H1 (cell line): ENCODE data around the gene IQCC. TPM values are rescaled to one million over a fixed set of nuclear protein-coding genes. Genes with fewer than 3 reads are reported as not detected.

ENCODE experiments used
- CEBPB ChIP-seq: IDR thresholded peaks from 2 replicates; pipeline ENCODE4 v1.6.1; 2012; ENCODE audit warnings: low read depth, low read length
- CHD2 ChIP-seq: IDR thresholded peaks from 2 replicates; pipeline ENCODE4 v1.6.1; 2012; ENCODE audit warnings: low read length, improper control_type of control experiment
- CREB1 ChIP-seq: IDR thresholded peaks from 2 replicates; pipeline ENCODE4 v1.6.1; 2012; ENCODE audit warnings: inconsistent platforms
- EGR1 ChIP-seq: IDR thresholded peaks from 2 replicates; pipeline ENCODE4 v1.6.1; 2011; ENCODE audit warnings: low read depth, low read length, borderline replicate concordance
- EP300 ChIP-seq, 2 experiments: IDR thresholded peaks; 1 replicate in 1 of 2; 2 replicates in 1 of 2; pipeline ENCODE4 v1.6.1; 2011 to 2012; ENCODE audit warnings: low read depth in 2 of 2, low read length in 2 of 2, mild to moderate bottlenecking in 2 of 2, borderline replicate concordance in 1 of 2, inconsistent platforms in 1 of 2, moderate library complexity in 1 of 2
- GABPA ChIP-seq: IDR thresholded peaks from 2 replicates; pipeline ENCODE4 v1.6.1; 2011; ENCODE audit warnings: mild to moderate bottlenecking, low read length, moderate library complexity, borderline replicate concordance; ENCODE audit not compliant: insufficient read depth
- KDM4A ChIP-seq: IDR thresholded peaks from one replicate; pipeline ENCODE4 v1.7.1; 2012; ENCODE audit warnings: low read depth, mild to moderate bottlenecking, moderate library complexity, low read length, inconsistent platforms; ENCODE audit not compliant: severe bottlenecking
- KDM5A ChIP-seq: fragments of 200-600 bp; IDR thresholded peaks from 2 replicates; pipeline ENCODE4 v1.7.1; 2012; ENCODE audit warnings: mild to moderate bottlenecking, low read length, inconsistent platforms, mixed read lengths
- NRF1 ChIP-seq: IDR thresholded peaks from 2 replicates; pipeline ENCODE4 v1.6.1; 2011; ENCODE audit warnings: mild to moderate bottlenecking, low read depth, low read length, improper control_type of control experiment
- PHF8 ChIP-seq: fragments of 200-600 bp; sonication (generic); conservative IDR thresholded peaks from 2 replicates; pipeline ENCODE4 v1.7.1; 2012; ENCODE audit warnings: low read depth, mild to moderate bottlenecking, inconsistent platforms, low read length, moderate library complexity
- POLR2AphosphoS5 ChIP-seq: IDR thresholded peaks from 2 replicates; pipeline ENCODE4 v1.6.1; 2011; ENCODE audit warnings: low read depth, low read length
- RAD21 ChIP-seq, 2 experiments: IDR thresholded peaks in 1 of 2; conservative IDR thresholded peaks in 1 of 2; 2 replicates each; pipeline ENCODE4 v1.6.1; 2011; ENCODE audit warnings: low read depth in 2 of 2, low read length in 2 of 2, improper control_type of control experiment in 1 of 2, inconsistent platforms in 1 of 2, mild to moderate bottlenecking in 1 of 2, moderate library complexity in 1 of 2
- SAP30 ChIP-seq: fragments of 300-600 bp; sonication (generic); IDR thresholded peaks from 2 replicates; pipeline ENCODE4 v1.7.1; 2012; ENCODE audit warnings: low read length, moderate library complexity, mild to moderate bottlenecking, inconsistent platforms; ENCODE audit not compliant: insufficient read depth, insufficient replicate concordance
- SIN3A ChIP-seq, 2 experiments: IDR thresholded peaks in 1 of 2; conservative IDR thresholded peaks in 1 of 2; 2 replicates each; pipeline ENCODE4 v1.6.1; 2011 to 2012; ENCODE audit warnings: low read length in 2 of 2, improper control_type of control experiment in 1 of 2, low read depth in 1 of 2, mild to moderate bottlenecking in 1 of 2
- TAF7 ChIP-seq: optimal IDR thresholded peaks from 2 replicates; pipeline ENCODE3; 2011; ENCODE audit warnings: low read depth, mild to moderate bottlenecking, inconsistent platforms, low read length, moderate library complexity, borderline replicate concordance
- TBP ChIP-seq: IDR thresholded peaks from 2 replicates; pipeline ENCODE4 v1.6.1; 2011; ENCODE audit warnings: low read depth, low read length, improper control_type of control experiment
- TEAD4 ChIP-seq: IDR thresholded peaks from 2 replicates; pipeline ENCODE4 v1.6.1; 2012; ENCODE audit warnings: low read depth, low read length, inconsistent platforms, mixed read lengths
- YY1 ChIP-seq: IDR thresholded peaks from 2 replicates; pipeline ENCODE4 v1.6.1; 2011; ENCODE audit warnings: low read depth, mild to moderate bottlenecking, low read length
- polyA plus RNA-seq, 7 experiments: library from polyadenylated mRNA; depleted of rRNA in 3 of 7; stranded (reverse) in 5 of 7; unstranded in 2 of 7; fragments of >200 nt in 5 of 7; fragments of 200-250 nt in 2 of 7; gene quantifications; 1 replicate in 5 of 7; 2 replicates in 1 of 7; 4 replicates in 1 of 7; pipeline versions ENCODE4 v1.2.1 to v1.2.3, GENCODE V29; 2011 to 2013; ENCODE audit warnings: missing spikeins in 2 of 7, mixed read lengths in 2 of 7
- total RNA-seq: library from RNA; stranded (reverse); fragmentation: NEBNext Ultra II Directional; extraction: Animal tissue kit (Norgen Biotek cat#: 25700); gene quantifications from 2 replicates; pipeline ENCODE4 v1.2.1, GENCODE V29; 2021
- TF ChIP-seq, protein P1 (sequence below), 3 experiments: IDR thresholded peaks; 1 replicate in 2 of 3; 2 replicates in 1 of 3; pipeline versions ENCODE4 v1.5.1 to v1.6.1; 2011; ENCODE audit warnings: low read length in 3 of 3, mild to moderate bottlenecking in 3 of 3, inconsistent platforms in 2 of 3, low read depth in 1 of 3, moderate library complexity in 1 of 3; ENCODE audit not compliant: insufficient read depth in 1 of 3; ENCODE audit errors: control extremely low read depth in 1 of 3

IQCC gene
- total and polyA plus RNA-seq, 2 of the 8 experiments (the other 6 are each of a cell fraction or from before 2014, with no cell fraction given) = 2.5 to 4.2 TPM

- 0 out of 2 replicates have a peak, but pooled peaks have one; percentile 64 for TF ChIP-seq TBP
- TF ChIP-seq GABPA = no peak
- TF ChIP-seq KDM4A = peak; percentile 83
- no peak for TF ChIP-seq TEAD4
- TF ChIP-seq NRF1 = peak; percentile 93
- TF ChIP-seq, protein P1, sequence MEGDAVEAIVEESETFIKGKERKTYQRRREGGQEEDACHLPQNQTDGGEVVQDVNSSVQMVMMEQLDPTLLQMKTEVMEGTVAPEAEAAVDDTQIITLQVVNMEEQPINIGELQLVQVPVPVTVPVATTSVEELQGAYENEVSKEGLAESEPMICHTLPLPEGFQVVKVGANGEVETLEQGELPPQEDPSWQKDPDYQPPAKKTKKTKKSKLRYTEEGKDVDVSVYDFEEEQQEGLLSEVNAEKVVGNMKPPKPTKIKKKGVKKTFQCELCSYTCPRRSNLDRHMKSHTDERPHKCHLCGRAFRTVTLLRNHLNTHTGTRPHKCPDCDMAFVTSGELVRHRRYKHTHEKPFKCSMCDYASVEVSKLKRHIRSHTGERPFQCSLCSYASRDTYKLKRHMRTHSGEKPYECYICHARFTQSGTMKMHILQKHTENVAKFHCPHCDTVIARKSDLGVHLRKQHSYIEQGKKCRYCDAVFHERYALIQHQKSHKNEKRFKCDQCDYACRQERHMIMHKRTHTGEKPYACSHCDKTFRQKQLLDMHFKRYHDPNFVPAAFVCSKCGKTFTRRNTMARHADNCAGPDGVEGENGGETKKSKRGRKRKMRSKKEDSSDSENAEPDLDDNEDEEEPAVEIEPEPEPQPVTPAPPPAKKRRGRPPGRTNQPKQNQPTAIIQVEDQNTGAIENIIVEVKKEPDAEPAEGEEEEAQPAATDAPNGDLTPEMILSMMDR (IDR thresholded peaks at IDR 0.05; ENCODE audit: control extremely low read depth in 1 of 3, insufficient read depth in 1 of 3, low read depth in 1 of 3, low read length in 3 of 3) = peak in 2 of 3 experiments; percentile 31 to 43; a peak in 2 of 4 replicates
- no peak for TF ChIP-seq CHD2
- TF ChIP-seq PHF8 = peak; percentile 72
- no peak for TF ChIP-seq SAP30
- peak; percentile 46 to 49 for TF ChIP-seq RAD21 (IDR thresholded peaks at IDR 0.05 in 1 of 2, conservative IDR thresholded peaks at IDR 0.05 in 1 of 2; ENCODE audit: low read depth in 2 of 2, low read length in 2 of 2)
- peak; percentile 73 for TF ChIP-seq KDM5A
- 0 out of 3 replicates have a peak, but pooled peaks of 1 of the 2 experiments have one; percentile 25 for TF ChIP-seq EP300 (IDR thresholded peaks at IDR 0.05; ENCODE audit: borderline replicate concordance in 1 of 2, low read depth in 2 of 2, low read length in 2 of 2)
- TF ChIP-seq SIN3A (conservative IDR thresholded peaks at IDR 0.05 in 1 of 2, IDR thresholded peaks at IDR 0.05 in 1 of 2; ENCODE audit: low read depth in 1 of 2, low read length in 2 of 2) = peak; percentile 82 to 91; a peak in 3 of 4 replicates
- no peak for TF ChIP-seq CEBPB
- peak; percentile 62; the same call in 1 of the 2 replicates for TF ChIP-seq YY1
- TF ChIP-seq TAF7 = peak; percentile 54
- TF ChIP-seq EGR1 = peak; percentile 93
- TF ChIP-seq CREB1 = peak; percentile 97
- peak; percentile 63; the same call in 1 of the 2 replicates for TF ChIP-seq POLR2AphosphoS5
These were observed at the start of gene IQCC (continued) for GRCh38 chr1:32205401-32206370.
